CD14-positive monocyte (primary cell): ENCODE measurements around the gene SLC24A4. TPM values are rescaled to one million over a fixed set of nuclear protein-coding genes. Genes with fewer than 3 reads are reported as not detected.
A peak's percentile ranks its signal among the peaks of the same experiment; 100 is the strongest.

Source experiments
- DNase-seq, 3 donors: peaks; one replicate each; pipeline ENCODE4 v3.0.0-alpha.2; 2011 to 2022
- H2AFZ ChIP-seq: 2 replicates; pipeline ENCODE4 v1.6.0; 2012; ENCODE audit warnings: mild to moderate bottlenecking, low read depth, low read length, inconsistent platforms; ENCODE audit not compliant: insufficient read depth, poor library complexity, severe bottlenecking
- H3K27ac ChIP-seq, 2 donors: 1 replicate in 1 of 2; 2 replicates in 1 of 2; pipeline ENCODE4 v1.5.1; 2012 to 2013; ENCODE audit warnings: low read length in 2 of 2, control low read depth in 1 of 2, inconsistent platforms in 1 of 2, low read depth in 1 of 2, mild to moderate bottlenecking in 1 of 2
- H3K27me3 ChIP-seq, 2 donors: one replicate each; pipeline versions ENCODE4 v1.6.0 to v1.6.1; 2011 to 2013; ENCODE audit warnings: low read length in 2 of 2; ENCODE audit not compliant: control insufficient read depth in 2 of 2, insufficient read depth in 2 of 2
- H3K36me3 ChIP-seq, 2 donors: replicated peaks in 1 of 2; 1 replicate in 1 of 2; 2 replicates in 1 of 2; pipeline versions ENCODE4 v1.5.1 to v1.6.1; 2012 to 2013; ENCODE audit warnings: low read length in 2 of 2, control low read depth in 1 of 2, inconsistent platforms in 1 of 2, mild to moderate bottlenecking in 1 of 2; ENCODE audit not compliant: insufficient read depth in 2 of 2, control insufficient read depth in 1 of 2
- H3K4me1 ChIP-seq, 2 donors: 1 replicate in 1 of 2; 2 replicates in 1 of 2; pipeline versions ENCODE4 v1.5.1 to v1.6.1; 2012 to 2013; ENCODE audit warnings: low read length in 2 of 2, control low read depth in 1 of 2, inconsistent platforms in 1 of 2, mild to moderate bottlenecking in 1 of 2, moderate library complexity in 1 of 2; ENCODE audit not compliant: insufficient read depth in 2 of 2, control insufficient read depth in 1 of 2
- H3K4me2 ChIP-seq: replicated peaks from 2 replicates; pipeline ENCODE3; 2012; ENCODE audit warnings: low read length, moderate library complexity, mild to moderate bottlenecking; ENCODE audit not compliant: poor library complexity, severe bottlenecking; ENCODE audit errors: extremely low read depth
- H3K4me3 ChIP-seq, 3 experiments: fragments of 200-600 bp in 1 of 3; sonication (generic) in 1 of 3; replicated peaks in 1 of 3; 1 replicate in 2 of 3; 2 replicates in 1 of 3; pipeline ENCODE4 v1.5.1; 2011 to 2013; ENCODE audit warnings: low read length in 3 of 3, mild to moderate bottlenecking in 3 of 3, control low read depth in 2 of 3, low read depth in 2 of 3, inconsistent platforms in 1 of 3, moderate library complexity in 1 of 3
- H3K79me2 ChIP-seq: 2 replicates; pipeline ENCODE4 v1.6.0; 2012; ENCODE audit warnings: mild to moderate bottlenecking, control low read depth, inconsistent platforms, low read length, moderate library complexity; ENCODE audit not compliant: insufficient read depth
- H3K9ac ChIP-seq: 2 replicates; pipeline ENCODE4 v1.6.0; 2017; ENCODE audit warnings: low read length, mild to moderate bottlenecking; ENCODE audit not compliant: insufficient read depth, poor library complexity, severe bottlenecking
- H3K9me3 ChIP-seq, 2 donors: replicated peaks in 1 of 2; 1 replicate in 1 of 2; 2 replicates in 1 of 2; pipeline versions ENCODE4 v1.5.1 to v1.6.1; 2012 to 2013; ENCODE audit warnings: low read length in 2 of 2, control low read depth in 1 of 2; ENCODE audit not compliant: control insufficient read depth in 1 of 2, insufficient read depth in 1 of 2
- H4K20me1 ChIP-seq: 2 replicates; pipeline ENCODE4 v1.6.0; 2012; ENCODE audit warnings: mild to moderate bottlenecking, low read length, control low read depth, moderate library complexity; ENCODE audit not compliant: insufficient read depth
- H3K27ac Mint-ChIP-seq, 7 donors: one replicate each; pipeline ENCODE4 v1.8.0; 2020; ENCODE audit warnings: mild to moderate bottlenecking in 7 of 7, mixed read lengths in 7 of 7, moderate library complexity in 6 of 7, inconsistent platforms in 2 of 7
- H3K27me3 Mint-ChIP-seq, 3 donors: one replicate each; pipeline ENCODE4 v1.8.0; 2021 to 2022; ENCODE audit warnings: low read depth in 3 of 3, mild to moderate bottlenecking in 3 of 3, mixed read lengths in 3 of 3, moderate library complexity in 3 of 3, inconsistent platforms in 1 of 3
- H3K36me3 Mint-ChIP-seq, 2 donors: one replicate each; pipeline ENCODE4 v1.8.0; 2020; ENCODE audit warnings: mixed read lengths in 2 of 2, inconsistent platforms in 1 of 2, mild to moderate bottlenecking in 1 of 2
- H3K4me1 Mint-ChIP-seq: one replicate; pipeline ENCODE4 v1.8.0; 2020; ENCODE audit warnings: mild to moderate bottlenecking, mixed read lengths
- H3K4me3 Mint-ChIP-seq, 2 donors: one replicate each; pipeline ENCODE4 v1.8.0; 2020; ENCODE audit warnings: mild to moderate bottlenecking in 2 of 2, mixed read lengths in 2 of 2, moderate library complexity in 1 of 2
- H3K9me3 Mint-ChIP-seq, 7 donors: one replicate each; pipeline ENCODE4 v1.8.0; 2020 to 2022; ENCODE audit warnings: mixed read lengths in 7 of 7, mild to moderate bottlenecking in 6 of 7, moderate library complexity in 6 of 7, inconsistent platforms in 2 of 7
- WGBS: methylation state at CpG from one replicate; pipeline ENCODE4 v1.1.5; 2013; ENCODE audit warnings: missing lambda C conversion rate; ENCODE audit not compliant: insufficient coverage; 5-methylcytosine and 5-hydroxymethylcytosine counted together
- intact Hi-C, 2 donors: fragments of 100-400 bp; cut with micrococcal nuclease; formaldehyde crosslinking; loops; one replicate each; pipeline versions ENCODE4 v1.15.0 to v1.15.1; 2023
- polyA plus RNA-seq, 3 donors: library from polyadenylated mRNA; depleted of rRNA in 1 of 3; unstranded in 2 of 3; stranded (reverse) in 1 of 3; fragments of 300-500 nt in 2 of 3; fragments of >200 nt in 1 of 3; fragmentation: Illumina TruSeq in 2 of 3; gene quantifications; 1 replicate in 2 of 3; 2 replicates in 1 of 3; pipeline ENCODE4 v1.2.3, GENCODE V29; 2012 to 2021
- TF ChIP-seq, protein P1 (sequence below): fragments of 200-600 bp; IDR thresholded peaks from one replicate; pipeline ENCODE4 v1.8.0; 2022; ENCODE audit warnings: antibody characterized with exemption, mild to moderate bottlenecking

The SLC24A4 gene
- polyA plus RNA-seq, 3 donors, result 20.0 to 41.9 (median 26.5) TPM

DNA sequence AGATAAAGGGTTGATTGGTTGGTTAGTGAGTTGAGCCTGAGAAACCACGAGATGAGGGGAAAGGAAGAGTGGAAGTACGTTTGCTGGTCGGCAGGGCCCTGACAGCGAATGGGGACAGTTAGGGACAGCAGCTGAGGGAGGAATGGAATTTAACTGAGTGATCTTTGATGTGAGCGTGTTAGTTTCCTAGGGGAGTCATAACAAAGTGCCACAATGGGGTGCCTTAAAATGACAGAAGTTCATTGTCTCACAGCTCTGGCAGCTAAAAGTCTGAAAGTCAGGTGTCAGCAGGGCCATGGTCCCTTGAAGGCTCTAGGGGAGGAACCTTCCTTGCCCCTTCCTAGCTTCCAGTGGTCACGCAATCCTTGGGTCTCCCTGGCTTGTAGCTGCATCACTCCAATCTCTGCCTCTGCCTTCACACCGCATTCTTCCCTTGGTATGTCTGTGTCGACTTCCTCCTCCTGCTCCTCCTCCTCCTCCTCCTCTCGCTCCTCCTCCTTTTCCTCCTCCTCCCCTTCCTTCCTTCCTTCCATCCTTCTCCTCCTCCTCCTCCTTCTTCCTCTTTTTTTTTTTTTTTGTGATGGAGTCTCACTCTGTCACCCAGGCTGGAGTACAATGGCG is 164.7 kb downstream of the SLC24A4 start:
- peaks cover 4% of the 10 kb centered on the region for H4K20me1 ChIP-seq
- no peaks in the 10 kb centered on the region for H3K27me3 ChIP-seq
- peaks cover 0 to 2% (median 0%) of the 10 kb centered on the region in 7 donors for H3K9me3 Mint-ChIP-seq
- peaks cover 36 to 60% of the 10 kb centered on the region in 2 donors for H3K36me3 ChIP-seq
- peak overlapping the region; percentile 64 for H3K9ac ChIP-seq
- peak; percentile 55 to 82 (median 81) for DNase-seq
- peaks cover 66% of the 10 kb centered on the region for H3K79me2 ChIP-seq
- WGBS, result 33% methylated on average over 7 of the region's 10 CpGs
- H3K27ac ChIP-seq, result peak overlapping the region; percentile 57 to 97
- H3K4me3 ChIP-seq, result peak overlapping the region in 1 of 3 experiments; percentile 44
- intact Hi-C loops, result loop anchor here in 1 of 2 donors (2.0 kb wide), 1 partner anchor 15 kb away; no protein-coding TSS in a partner anchor
- H3K9me3 ChIP-seq, result no peaks in the 10 kb centered on the region
- peaks cover 64 to 100% of the 10 kb centered on the region in 2 donors for H3K4me1 ChIP-seq
- H3K27ac Mint-ChIP-seq, result peak overlapping the region; percentile 90 to 99 (median 97)
- peak overlapping the region; percentile 20 to 69 for H3K4me3 Mint-ChIP-seq
- peak overlapping the region; percentile 56 for H3K4me2 ChIP-seq
- TF ChIP-seq, protein P1, sequence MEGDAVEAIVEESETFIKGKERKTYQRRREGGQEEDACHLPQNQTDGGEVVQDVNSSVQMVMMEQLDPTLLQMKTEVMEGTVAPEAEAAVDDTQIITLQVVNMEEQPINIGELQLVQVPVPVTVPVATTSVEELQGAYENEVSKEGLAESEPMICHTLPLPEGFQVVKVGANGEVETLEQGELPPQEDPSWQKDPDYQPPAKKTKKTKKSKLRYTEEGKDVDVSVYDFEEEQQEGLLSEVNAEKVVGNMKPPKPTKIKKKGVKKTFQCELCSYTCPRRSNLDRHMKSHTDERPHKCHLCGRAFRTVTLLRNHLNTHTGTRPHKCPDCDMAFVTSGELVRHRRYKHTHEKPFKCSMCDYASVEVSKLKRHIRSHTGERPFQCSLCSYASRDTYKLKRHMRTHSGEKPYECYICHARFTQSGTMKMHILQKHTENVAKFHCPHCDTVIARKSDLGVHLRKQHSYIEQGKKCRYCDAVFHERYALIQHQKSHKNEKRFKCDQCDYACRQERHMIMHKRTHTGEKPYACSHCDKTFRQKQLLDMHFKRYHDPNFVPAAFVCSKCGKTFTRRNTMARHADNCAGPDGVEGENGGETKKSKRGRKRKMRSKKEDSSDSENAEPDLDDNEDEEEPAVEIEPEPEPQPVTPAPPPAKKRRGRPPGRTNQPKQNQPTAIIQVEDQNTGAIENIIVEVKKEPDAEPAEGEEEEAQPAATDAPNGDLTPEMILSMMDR, result no peak
- peaks cover 91% of the 10 kb centered on the region for H3K4me1 Mint-ChIP-seq
- H3K36me3 Mint-ChIP-seq, result peaks cover 81 to 85% of the 10 kb centered on the region in 2 donors
- peak overlapping the region; percentile 37 for H2AFZ ChIP-seq
- H3K27me3 Mint-ChIP-seq, result peaks cover 0 to 3% (median 0%) of the 10 kb centered on the region in 3 donors

DNA sequence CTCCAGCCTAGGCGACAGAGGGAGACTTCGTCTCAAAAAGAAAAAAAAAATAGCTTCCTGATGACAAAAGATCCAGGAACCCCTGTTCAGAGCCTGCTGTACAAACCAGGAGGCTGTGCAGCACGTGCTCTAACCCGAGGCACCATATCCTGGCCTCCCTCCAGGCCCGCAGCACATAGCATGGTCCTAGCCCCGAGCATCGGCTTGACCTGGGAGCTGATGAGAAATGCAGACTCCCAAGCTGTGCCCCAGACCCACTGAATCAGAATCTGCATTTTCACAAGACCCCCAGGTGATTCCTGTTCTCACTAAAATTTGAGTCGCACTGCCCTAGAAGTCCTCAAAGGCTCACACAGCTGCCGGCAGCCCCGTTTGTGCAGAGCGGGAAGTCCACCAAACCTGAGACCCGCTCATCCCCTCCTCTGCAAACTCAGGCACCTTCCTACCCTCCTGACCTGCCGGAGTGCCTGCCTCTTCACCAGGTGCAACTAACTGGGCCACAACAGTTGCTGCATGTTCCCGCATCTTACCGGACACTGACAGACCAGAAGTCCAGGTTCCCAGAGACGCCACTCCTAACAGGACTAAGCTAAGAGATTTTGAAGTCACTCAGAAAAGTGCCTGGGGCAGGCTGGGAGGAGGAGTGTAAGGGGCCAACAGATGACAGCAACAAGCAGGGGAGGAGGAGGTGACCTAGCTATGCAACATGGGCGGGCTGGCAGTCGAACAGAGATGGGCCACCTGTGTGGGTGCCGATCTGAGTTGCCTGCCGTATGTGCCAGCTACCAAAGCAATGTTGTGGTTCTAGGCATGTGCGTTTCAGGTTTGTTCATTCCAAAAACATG is 166.7 kb downstream of the SLC24A4 start:
- Mint-ChIP-seq H3K4me1 (peaks cover 96% of the 10 kb centered on the region), H3K27ac (peak overlapping the region; percentile 96 to 99 (median 98)), H3K4me3 (peak overlapping the region in 1 of 2 donors; percentile 29), H3K36me3 (peaks cover 77 to 85% of the 10 kb centered on the region in 2 donors), H3K9me3 (peaks cover 0 to 2% (median 0%) of the 10 kb centered on the region in 7 donors), H3K27me3 (peaks cover 0 to 2% (median 0%) of the 10 kb centered on the region in 3 donors)
- DNase-seq, result no peak
- Histone ChIP-seq H3K79me2 (peaks cover 57% of the 10 kb centered on the region), H3K4me2 (peak overlapping the region; percentile 28), H3K9ac (no peak overlapping the region), H3K27ac (peak overlapping the region; percentile 54 to 97), H3K4me1 (peaks cover 84 to 100% of the 10 kb centered on the region in 2 donors), H3K4me3 (peak overlapping the region in 1 of 3 experiments; percentile 13), H4K20me1 (no peaks in the 10 kb centered on the region), H2AFZ (no peak overlapping the region), H3K36me3 (peaks cover 30 to 57% of the 10 kb centered on the region in 2 donors), H3K27me3 (no peaks in the 10 kb centered on the region), H3K9me3 (no peaks in the 10 kb centered on the region)
- intact Hi-C loops, result no loop called here
- 77% methylated on average over 18 of the region's 21 CpGs for WGBS
- TF ChIP-seq, protein P1, result no peak
